PC-3 (cell line): ENCODE measurements around the gene KLF16. TPM values are rescaled to one million over a fixed set of nuclear protein-coding genes. Genes with fewer than 3 reads are reported as not detected.
A peak's percentile ranks its signal among the peaks of the same experiment; 100 is the strongest.

Experiments used
- ATAC-seq: fragments of 200-7000 bp; cut with Tn5 transposase; 2 replicates; pipeline ENCODE4 v1.9.1; 2020; ENCODE audit warnings: mild to moderate bottlenecking, moderate library complexity
- BruUV-seq: library from RNA; stranded (reverse); fragments of 400-500 nt; replicated peaks from 2 replicates; lab custom pipeline; 2021; lab: Mats Ljungman, UMichigan
- CTCF ChIA-PET: fragments of 300-600 bp; sonication (Branson Sonifier 250); formaldehyde crosslinking; loops from one replicate; lab custom pipeline; 2022; ENCODE audit warnings: antibody characterized with exemption; lab: Charles Lee
- POLR2A ChIA-PET: fragments of 300-600 bp; sonication (Branson Sonifier 250); formaldehyde crosslinking; loops from one replicate; lab custom pipeline; 2022; ENCODE audit warnings: antibody characterized with exemption; ENCODE audit not compliant: unreplicated experiment; lab: Charles Lee
- DNase-seq: peaks from one replicate; pipeline ENCODE4 v3.0.0-alpha.2; 2015
- H2AFZ ChIP-seq: fragments of 300-600 bp; sonication (generic); 2 replicates; pipeline ENCODE4 v1.6.0; 2016; ENCODE audit warnings: antibody characterized with exemption, low read length
- H3F3A ChIP-seq: fragments of 300-600 bp; sonication (generic); one replicate; pipeline ENCODE4 v1.6.0; 2017; ENCODE audit warnings: antibody characterized with exemption, low read length, control low read depth, mild to moderate bottlenecking; ENCODE audit not compliant: unreplicated experiment
- H3K27ac ChIP-seq: fragments of 300-600 bp; sonication (generic); 2 replicates; pipeline ENCODE4 v1.5.1; 2016; ENCODE audit warnings: mild to moderate bottlenecking, low read length
- H3K27me3 ChIP-seq: fragments of 300-600 bp; sonication (generic); 2 replicates; pipeline ENCODE4 v1.6.1; 2016; ENCODE audit warnings: low read length, mixed read lengths
- H3K36me3 ChIP-seq: fragments of 300-600 bp; sonication (generic); 2 replicates; pipeline ENCODE4 v1.6.1; 2016; ENCODE audit warnings: low read depth, mixed run types, low read length, mixed read lengths
- H3K4me1 ChIP-seq: fragments of 300-600 bp; sonication (generic); 2 replicates; pipeline ENCODE4 v1.5.1; 2016; ENCODE audit warnings: low read length; ENCODE audit not compliant: insufficient read depth
- H3K4me2 ChIP-seq: fragments of 300-600 bp; sonication (generic); 2 replicates; pipeline ENCODE4 v1.6.0; 2016; ENCODE audit warnings: low read length
- H3K4me3 ChIP-seq: fragments of 300-600 bp; sonication (generic); 2 replicates; pipeline ENCODE4 v1.5.1; 2016; ENCODE audit warnings: mild to moderate bottlenecking, low read length, mixed read lengths
- H3K79me2 ChIP-seq: fragments of 300-600 bp; sonication (generic); 2 replicates; pipeline ENCODE4 v1.6.1; 2017; ENCODE audit warnings: low read length, mixed read lengths
- H3K9ac ChIP-seq: fragments of 300-600 bp; sonication (generic); 2 replicates; pipeline ENCODE4 v1.6.0; 2016; ENCODE audit warnings: mild to moderate bottlenecking, low read length
- H3K9me2 ChIP-seq: fragments of 300-600 bp; sonication (generic); replicated peaks from 2 replicates; pipeline ENCODE4 v1.6.1; 2016; ENCODE audit warnings: mixed run types, low read length, mixed read lengths
- H3K9me3 ChIP-seq: fragments of 300-600 bp; sonication (generic); 2 replicates; pipeline ENCODE4 v1.6.1; 2016; ENCODE audit warnings: low read length, mixed read lengths
- H4K20me1 ChIP-seq: fragments of 300-600 bp; sonication (generic); 2 replicates; pipeline ENCODE4 v1.6.1; 2016; ENCODE audit warnings: low read length, mixed read lengths
- EZH2 ChIP-seq: fragments of 300-600 bp; sonication (generic); IDR thresholded peaks from one replicate; pipeline ENCODE4 v1.6.1; 2017; ENCODE audit warnings: antibody characterized with exemption, mild to moderate bottlenecking, low read length; ENCODE audit not compliant: unreplicated experiment
- EZH2phosphoT487 ChIP-seq: fragments of 300-600 bp; sonication (generic); IDR thresholded peaks from 2 replicates; pipeline ENCODE4 v1.6.1; 2018; ENCODE audit warnings: mild to moderate bottlenecking, antibody characterized with exemption, low read length, borderline replicate concordance
- intact Hi-C: fragments of 100-400 bp; cut with micrococcal nuclease; formaldehyde crosslinking; loops from 2 replicates; pipeline ENCODE4 v1.9.0; 2023
- total RNA-seq: library from RNA; depleted of rRNA; stranded (reverse); fragments of >200 nt; gene quantifications from 2 replicates; pipeline ENCODE4 v1.2.3, GENCODE V29; 2014
- TF ChIP-seq, protein P1 (sequence below): fragments of 300-600 bp; sonication (generic); conservative IDR thresholded peaks from 2 replicates; pipeline ENCODE4 v1.5.1; 2017; ENCODE audit warnings: antibody characterized with exemption, low read depth, mild to moderate bottlenecking, low read length

KLF16 gene
- total RNA-seq, 1 experiment from 2014 or later: 15.1 TPM

DNA sequence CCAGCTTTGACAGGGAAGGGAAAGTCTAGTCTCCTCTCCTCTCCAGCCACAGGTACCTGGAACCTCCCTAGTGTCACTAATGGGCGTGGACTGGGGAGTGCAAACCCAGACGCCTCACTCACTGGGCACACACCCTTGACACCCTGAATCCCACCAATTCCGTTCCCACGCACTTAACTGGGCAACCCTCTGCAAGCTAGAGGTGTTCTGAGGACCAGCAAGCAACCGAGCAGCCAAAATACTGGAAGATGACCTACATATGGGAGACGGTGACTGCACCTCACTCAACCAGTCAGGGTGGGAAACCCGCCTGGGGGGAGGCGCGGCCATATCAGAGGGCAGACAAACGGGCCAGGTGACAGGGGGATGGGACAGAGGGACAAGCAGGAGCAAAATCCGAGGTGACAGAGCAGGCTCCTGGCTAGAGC lies 20.9 kb upstream of the KLF16 start:
- peaks cover 33% of the 10 kb centered on the region for H3K79me2 ChIP-seq
- ChIA-PET POLR2A (no interaction called here), CTCF (interaction anchor here (0.6 kb wide), 1 partner anchor 39 kb away, joined by 3 read pairs; no protein-coding TSS in a partner anchor)
- H3K4me3 ChIP-seq: peak overlapping the region; percentile 82
- H2AFZ ChIP-seq: peak overlapping the region; percentile 36; the same call in 1 of the 2 replicates
- H3K27ac ChIP-seq: no peak overlapping the region
- peaks cover 8% of the 10 kb centered on the region for H3K4me1 ChIP-seq
- H3K9me2 ChIP-seq: no peaks in the 10 kb centered on the region
- BruUV-seq: TSS peak; percentile 57
- H3F3A ChIP-seq: no peaks in the 10 kb centered on the region
- ATAC-seq (peak; percentile 32), DNase-seq (no peak)
- peak overlapping the region; percentile 100 for H3K4me2 ChIP-seq
- no peak for TF ChIP-seq EZH2
- TF ChIP-seq, protein P1, sequence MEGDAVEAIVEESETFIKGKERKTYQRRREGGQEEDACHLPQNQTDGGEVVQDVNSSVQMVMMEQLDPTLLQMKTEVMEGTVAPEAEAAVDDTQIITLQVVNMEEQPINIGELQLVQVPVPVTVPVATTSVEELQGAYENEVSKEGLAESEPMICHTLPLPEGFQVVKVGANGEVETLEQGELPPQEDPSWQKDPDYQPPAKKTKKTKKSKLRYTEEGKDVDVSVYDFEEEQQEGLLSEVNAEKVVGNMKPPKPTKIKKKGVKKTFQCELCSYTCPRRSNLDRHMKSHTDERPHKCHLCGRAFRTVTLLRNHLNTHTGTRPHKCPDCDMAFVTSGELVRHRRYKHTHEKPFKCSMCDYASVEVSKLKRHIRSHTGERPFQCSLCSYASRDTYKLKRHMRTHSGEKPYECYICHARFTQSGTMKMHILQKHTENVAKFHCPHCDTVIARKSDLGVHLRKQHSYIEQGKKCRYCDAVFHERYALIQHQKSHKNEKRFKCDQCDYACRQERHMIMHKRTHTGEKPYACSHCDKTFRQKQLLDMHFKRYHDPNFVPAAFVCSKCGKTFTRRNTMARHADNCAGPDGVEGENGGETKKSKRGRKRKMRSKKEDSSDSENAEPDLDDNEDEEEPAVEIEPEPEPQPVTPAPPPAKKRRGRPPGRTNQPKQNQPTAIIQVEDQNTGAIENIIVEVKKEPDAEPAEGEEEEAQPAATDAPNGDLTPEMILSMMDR: no peak
- intact Hi-C loops: no loop called here
- no peaks in the 10 kb centered on the region for H3K36me3 ChIP-seq
- H3K27me3 ChIP-seq: no peaks in the 10 kb centered on the region
- peak overlapping the region; percentile 83 for H3K9ac ChIP-seq
- no peaks in the 10 kb centered on the region for H3K9me3 ChIP-seq
- H4K20me1 ChIP-seq: peaks cover 14% of the 10 kb centered on the region; the same call in 1 of the 2 replicates

- CTCF ChIA-PET: no interaction called here
- Histone ChIP-seq H4K20me1 (peaks cover 14% of the 10 kb centered on the region; the same call in 1 of the 2 replicates), H3K9ac (peak overlapping the region; percentile 83; the same call in 1 of the 2 replicates), H2AFZ (no peak overlapping the region), H3K27ac (no peak overlapping the region), H3K9me2 (no peaks in the 10 kb centered on the region), H3K9me3 (no peaks in the 10 kb centered on the region), H3K4me1 (peaks cover 8% of the 10 kb centered on the region), H3K27me3 (no peaks in the 10 kb centered on the region), H3F3A (no peaks in the 10 kb centered on the region), H3K4me2 (peak overlapping the region; percentile 100), H3K36me3 (no peaks in the 10 kb centered on the region), H3K4me3 (peak overlapping the region; percentile 82), H3K79me2 (peaks cover 33% of the 10 kb centered on the region)
- intact Hi-C loops: no loop called here
- TF ChIP-seq EZH2phosphoT487: no peak
- TF ChIP-seq, protein P1: no peak
- TF ChIP-seq EZH2: no peak
- ATAC-seq (peak; percentile 14; the same call in 1 of the 2 replicates), DNase-seq (no peak)
- POLR2A ChIA-PET: no interaction called here
- no TSS peak for BruUV-seq
These were observed 20.4 kb upstream of the KLF16 start for GRCh38 chr19:1883784-1884183.

GRCh38 chr19:1882786-1883692 lies 19.7 kb upstream of the KLF16 start:
- BruUV-seq: no TSS peak
- H3K4me3 ChIP-seq: peak overlapping the region; percentile 82
- no peak overlapping the region for H3K27ac ChIP-seq
- no peaks in the 10 kb centered on the region for H3K9me2 ChIP-seq
- H3K4me2 ChIP-seq: peak overlapping the region; percentile 100
- no peak overlapping the region for H3K9ac ChIP-seq
- no peaks in the 10 kb centered on the region for H3K27me3 ChIP-seq
- ChIA-PET POLR2A (no interaction called here), CTCF (no interaction called here)
- DNase-seq (no peak), ATAC-seq (no peak)
- peaks cover 8% of the 10 kb centered on the region for H3K4me1 ChIP-seq
- no peaks in the 10 kb centered on the region for H3K36me3 ChIP-seq
- H3K79me2 ChIP-seq: peaks cover 33% of the 10 kb centered on the region
- no peaks in the 10 kb centered on the region for H3F3A ChIP-seq
- no peaks in the 10 kb centered on the region for H3K9me3 ChIP-seq
- intact Hi-C loops: no loop called here
- no peak overlapping the region for H2AFZ ChIP-seq
- H4K20me1 ChIP-seq: peaks cover 14% of the 10 kb centered on the region; the same call in 1 of the 2 replicates
- TF ChIP-seq EZH2 (no peak), EZH2phosphoT487 (no peak)
- TF ChIP-seq, protein P1: no peak
